ENCODE measurements around the gene IDH3G.

IDH3G gene

GRCh38 chrX:153784325-153784967, 9.7 kb downstream of the IDH3G start:
- no peak for DNase-seq

GRCh38 chrX:153783378-153784013, 10.7 kb downstream of the IDH3G start:
- DNase-seq, result no peak

DNA sequence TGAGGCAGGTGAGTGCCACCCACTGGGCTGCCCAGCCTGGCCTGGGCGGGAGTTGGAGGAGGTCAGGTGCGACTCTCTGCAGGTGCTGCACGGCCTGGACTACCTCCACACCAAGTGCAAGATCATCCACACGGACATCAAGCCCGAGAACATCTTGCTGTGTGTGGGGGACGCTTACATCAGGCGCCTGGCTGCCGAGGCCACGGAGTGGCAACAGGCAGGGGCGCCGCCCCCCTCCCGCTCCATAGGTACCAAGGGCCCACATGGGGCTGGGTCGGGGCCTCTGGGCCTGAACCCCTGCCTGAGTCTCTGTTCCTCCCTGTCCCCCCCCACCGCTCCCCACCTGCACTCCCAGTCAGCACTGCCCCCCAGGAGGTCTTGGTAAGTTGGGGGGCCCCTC, 11.3 kb downstream of the IDH3G start:
- no peak for DNase-seq

DNA sequence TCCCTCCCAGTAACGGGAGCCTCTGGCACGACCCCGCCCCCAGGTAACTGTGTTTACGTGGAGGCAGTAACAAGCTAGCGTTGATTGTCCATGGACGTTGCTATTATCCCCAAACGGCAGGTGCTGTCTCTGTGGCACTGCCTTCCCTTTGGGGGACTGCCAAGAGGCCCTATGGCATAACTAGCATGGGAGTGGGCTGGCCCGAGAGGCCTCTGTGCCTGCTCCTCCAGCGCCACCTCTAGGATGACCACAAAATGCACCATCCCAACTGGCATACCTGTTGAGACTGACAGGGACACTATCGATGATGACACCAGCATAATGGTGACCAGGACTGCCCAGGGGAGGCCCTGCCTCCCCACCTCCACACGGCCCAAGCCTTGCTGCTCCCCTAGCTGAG, 11.9 kb downstream of the IDH3G start:
- no peak for DNase-seq

GRCh38 chrX:153781428-153782047, 12.6 kb downstream of the IDH3G start:
- DNase-seq, result no peak

DNA sequence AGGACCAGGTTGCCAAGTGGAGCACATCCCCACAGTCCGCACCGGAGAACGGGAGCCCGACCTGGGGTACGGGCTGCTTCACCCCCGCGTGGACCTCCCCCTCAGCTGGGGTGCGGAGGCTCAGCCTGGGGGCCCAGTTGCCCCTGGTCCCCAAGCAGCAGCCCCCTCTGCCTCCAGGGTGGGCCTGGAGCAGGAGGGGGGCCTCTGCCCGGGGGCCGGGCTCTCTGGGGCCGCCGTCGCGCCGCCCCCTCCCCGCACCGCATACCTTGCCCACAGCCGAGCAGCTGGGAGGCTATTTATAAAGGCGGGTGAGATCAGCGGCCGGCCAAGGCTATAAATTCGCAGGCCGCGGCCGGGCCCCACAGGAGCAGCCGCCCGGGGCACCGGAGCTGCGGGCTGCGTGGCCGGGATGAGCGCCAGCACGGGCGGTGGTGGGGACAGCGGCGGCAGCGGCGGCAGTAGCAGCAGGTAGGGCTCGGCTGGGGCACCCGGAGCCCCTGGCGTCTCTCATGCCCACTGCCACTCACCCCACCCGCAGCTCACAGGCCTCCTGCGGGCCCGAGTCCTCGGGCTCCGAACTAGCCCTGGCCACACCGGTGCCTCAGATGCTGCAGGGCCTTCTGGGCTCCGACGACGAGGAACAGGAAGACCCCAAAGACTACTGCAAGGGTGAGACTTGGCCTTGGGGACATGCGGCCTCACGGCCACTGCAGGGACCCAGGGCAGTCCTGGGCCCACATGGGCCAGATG, 13.3 kb downstream of the IDH3G start, which contains the start of gene SRPK3:
Gene SRPK3 (plus strand): TSS at position 364 of the 750 bp plus-strand sequence. CDS start 46 bp downstream, at position 410.
- DNase-seq, result no peak

DNA sequence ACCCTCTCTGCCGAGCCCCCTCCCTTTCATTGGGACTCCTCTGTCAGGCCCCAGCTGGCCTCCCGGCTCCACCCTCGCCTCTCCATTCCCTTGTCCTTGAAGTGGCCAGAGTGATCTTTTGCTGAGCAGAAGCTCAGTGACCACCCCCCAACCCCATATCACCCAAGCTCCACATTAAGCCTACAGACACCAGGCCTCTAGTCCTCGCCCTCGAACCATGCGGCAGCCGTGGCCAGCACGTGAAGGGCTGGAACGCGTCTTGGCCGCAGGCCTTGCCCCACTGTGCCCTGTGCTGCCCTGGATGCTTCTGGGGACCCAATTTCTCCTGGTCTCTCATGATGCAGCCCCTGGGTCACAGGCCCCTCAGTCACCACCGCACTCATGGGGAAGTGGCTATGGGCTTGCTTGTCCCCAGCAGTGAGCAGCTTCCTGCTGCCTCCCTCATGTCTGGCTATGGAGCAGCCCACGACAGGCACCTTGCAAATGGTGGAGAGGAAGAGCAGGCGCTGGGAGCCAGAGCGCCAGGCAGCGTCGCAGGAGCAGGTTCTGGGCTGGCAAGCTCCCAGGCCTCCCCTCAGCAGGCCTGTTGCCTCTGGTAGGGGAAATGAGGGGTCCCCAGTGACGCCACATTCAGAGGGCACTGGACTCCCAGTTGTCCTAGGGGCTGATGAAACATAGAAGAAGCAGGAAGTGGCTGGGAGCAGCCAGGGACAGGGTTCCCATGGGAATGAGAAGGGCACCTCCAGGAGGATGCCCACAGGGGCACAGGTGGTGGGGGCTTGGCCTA, 14.1 kb downstream of the IDH3G start:
- DNase-seq, result no peak

GRCh38 chrX:153778684-153779101, 15.5 kb downstream of the IDH3G start:
- no peak for DNase-seq

- DNase-seq, result no peak
Observed at GRCh38 chrX:153778181-153778580, 16.0 kb downstream of the IDH3G start.

DNA sequence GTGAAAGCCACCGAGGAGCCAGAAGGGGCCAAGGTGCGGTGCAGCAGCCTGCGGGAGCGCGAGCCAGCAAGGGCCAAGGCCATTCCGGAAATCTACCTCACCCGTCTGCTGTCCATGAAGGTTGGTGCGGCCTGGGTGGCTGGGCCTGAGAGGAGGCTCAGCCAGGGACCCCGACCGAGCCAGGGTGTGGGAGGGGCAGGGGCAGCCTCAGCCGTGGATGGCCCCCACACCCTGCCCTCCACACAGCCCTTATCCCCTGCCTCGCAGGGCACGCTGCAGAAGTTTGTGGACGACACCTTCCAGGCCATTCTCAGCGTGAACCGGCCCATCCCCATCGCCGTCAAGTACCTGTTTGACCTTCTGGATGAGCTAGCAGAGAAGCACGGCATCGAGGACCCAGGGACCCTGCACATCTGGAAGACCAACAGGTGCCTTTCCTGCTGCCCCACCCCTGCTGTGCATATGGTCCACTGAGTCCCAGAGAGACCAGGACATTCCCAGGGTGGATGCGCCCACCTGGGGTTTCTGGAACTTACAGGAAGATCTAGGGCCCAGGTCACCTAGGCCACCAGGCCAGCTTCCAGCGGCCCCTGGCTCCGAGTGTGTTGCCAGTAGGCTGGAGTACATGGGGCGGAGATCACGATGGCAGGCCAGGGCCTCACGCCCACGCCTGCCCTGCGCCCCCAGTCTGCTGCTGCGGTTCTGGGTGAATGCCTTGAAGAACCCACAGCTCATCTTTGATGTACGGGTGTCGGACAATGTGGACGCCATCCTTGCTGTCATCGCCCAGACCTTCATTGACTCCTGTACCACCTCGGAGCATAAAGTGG, 16.7 kb downstream of the IDH3G start:
- DNase-seq, result no peak

DNA sequence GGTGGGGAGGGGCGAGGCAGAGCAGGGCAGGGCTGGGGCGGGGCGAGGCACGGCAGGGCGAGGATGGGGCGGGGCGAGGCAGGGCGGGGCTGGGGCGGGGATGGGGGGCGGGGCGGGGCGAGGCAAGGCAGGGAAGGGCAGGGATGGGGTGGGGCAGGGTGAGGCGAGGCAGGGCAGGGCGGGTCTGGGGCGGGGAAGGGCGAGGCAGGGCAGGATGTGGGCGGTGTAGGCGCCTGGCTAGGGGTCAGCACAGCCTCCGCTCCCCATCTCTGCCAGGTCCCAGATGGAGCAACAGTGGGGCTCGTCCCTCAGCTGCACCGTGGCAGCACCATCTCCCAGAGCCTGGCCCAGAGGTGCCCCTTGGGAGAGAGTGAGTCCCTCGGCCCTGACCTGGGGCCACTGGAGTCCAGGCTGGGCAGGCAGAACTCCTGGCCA, 17.5 kb downstream of the IDH3G start:
- DNase-seq, result no peak

- DNase-seq, result no peak
Observed at GRCh38 chrX:153776120-153776599, 18.0 kb downstream of the IDH3G start.

GRCh38 chrX:153775293-153776119, 18.7 kb downstream of the IDH3G start:
- no peak for DNase-seq

DNA sequence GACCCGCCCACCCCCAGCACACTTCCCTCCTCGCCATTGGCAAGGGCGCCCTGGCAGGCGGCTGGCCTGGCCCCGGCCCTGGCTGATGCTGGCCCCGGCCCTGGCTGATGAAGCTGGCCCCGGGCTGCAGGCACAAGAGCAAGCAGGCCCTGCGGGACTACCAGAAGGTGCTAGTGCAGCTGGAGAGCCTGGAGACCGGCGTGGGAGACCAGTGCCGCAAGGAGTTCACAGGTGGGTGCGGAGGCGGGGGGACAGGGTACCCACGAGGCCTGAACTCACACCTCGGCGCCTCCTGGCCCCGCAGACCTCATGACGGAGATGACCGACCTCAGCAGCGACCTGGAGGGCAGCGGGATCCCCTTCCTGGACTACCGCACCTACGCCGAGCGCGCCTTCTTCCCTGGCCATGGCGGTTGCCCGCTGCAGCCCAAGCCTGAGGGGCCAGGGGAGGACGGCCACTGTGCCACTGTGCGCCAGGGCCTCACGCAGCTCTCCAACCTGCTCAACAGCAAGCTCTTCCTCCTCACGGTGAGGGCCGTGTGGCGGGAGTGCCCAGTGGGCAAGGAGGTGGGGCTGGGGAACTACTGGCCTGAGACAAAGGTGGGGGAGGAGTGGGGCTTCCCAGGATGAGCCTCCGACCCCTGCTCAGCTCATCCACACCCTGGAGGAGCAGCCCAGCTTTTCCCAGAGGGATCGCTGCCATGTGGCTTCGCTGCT, 19.4 kb downstream of the IDH3G start:
- no peak for DNase-seq

DNA sequence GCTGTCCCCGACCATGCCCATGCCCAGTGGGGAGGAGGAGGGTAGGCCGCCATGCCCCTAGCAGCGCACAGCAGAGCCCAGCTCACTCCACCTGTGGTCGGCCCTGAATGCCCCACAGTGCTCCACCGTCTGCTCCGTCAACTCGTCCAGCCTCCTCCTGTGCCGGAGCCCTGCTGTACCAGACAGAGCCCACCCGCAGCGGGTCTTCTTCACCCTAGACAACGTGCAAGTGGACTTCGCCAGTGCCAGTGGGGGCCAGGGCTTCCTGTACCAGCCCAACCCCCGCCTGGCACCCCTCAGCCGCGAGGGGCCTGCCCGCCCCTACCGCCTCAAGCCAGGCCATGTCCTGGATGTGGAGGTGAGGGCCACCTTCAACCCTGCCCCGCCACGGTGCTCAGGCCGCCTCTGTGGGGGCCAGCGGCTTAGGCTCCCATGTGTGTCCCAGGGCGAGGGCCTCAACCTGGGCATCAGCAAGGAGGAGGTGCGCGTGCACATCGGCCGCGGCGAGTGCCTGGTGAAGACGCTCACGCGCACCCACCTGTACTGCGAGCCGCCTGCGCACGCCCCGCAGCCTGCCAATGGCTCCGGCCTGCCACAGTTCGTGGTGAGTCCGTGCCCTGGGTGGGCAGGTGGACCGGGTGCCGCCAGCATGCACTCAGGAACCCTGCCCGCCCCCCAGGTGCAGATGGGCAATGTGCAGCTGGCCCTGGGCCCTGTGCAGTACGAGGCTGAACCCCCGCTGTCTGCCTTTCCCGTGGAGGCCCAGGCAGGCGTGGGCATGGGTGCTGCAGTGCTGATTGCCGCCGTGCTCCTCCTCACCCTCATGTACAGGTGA, 20.2 kb downstream of the IDH3G start:
- DNase-seq, result no peak

GRCh38 chrX:153773218-153773611, 21.0 kb downstream of the IDH3G start:
- no peak for DNase-seq

DNA sequence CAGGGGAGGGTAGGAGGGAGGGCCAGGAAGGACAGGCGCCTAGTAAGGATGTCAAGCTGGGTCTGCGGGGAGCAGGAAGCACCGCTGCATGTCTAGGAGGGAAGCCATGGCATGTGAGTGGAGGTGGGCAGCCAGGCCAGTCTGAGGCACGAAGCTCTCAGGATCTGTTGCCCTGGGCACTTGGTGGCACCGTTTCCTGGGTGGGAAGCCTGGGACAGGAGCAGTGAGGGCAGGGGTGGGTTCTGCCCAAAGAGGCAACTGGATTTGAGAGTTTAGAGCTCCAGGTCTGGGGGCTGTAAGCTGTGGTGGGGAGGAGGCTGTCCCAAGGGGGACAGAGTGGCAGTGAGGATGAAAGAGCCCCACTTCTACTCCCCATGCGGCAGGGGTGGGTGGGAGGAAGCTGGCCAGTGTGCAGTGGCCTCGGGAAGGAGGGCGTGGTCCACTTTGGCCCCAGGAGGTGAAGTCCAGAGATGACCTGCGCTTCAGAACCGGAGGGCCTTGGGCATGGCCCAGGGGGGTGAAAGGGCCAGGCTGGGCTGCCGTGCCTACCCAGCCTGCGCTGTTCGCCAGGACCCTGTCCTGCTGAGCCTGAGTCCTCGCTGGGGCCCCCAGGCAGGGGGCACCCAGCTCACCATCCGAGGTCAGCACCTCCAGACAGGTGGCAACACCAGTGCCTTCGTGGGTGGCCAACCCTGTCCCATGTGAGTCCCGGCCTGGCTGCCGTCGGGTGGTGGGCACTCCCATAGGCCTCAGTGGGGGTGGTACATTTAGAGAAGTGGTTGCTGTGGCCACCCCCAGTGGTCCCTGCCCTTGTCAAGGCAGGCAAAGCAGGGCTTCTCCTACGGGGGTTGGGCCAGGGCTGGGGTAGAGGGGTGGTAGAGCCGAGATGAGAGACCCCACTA, 21.6 kb downstream of the IDH3G start:
- DNase-seq, result no peak

Measured in stimulated activated CD8-positive, alpha-beta memory T cell treated with anti-CD3 and anti-CD28 coated beads, Interleukin-4, amount 100 ng/mL, for 48 hours (primary cell).